HL-60 (cell line): ENCODE results near the gene COG8.
"Not testable (repeated sequence)": the region's sequence is repeated elsewhere in the genome, so short reads cannot be mapped to it uniquely, and the experiment has no call there.

Experiments used
- POLR2AphosphoS5 ChIP-seq: IDR thresholded peaks from 2 replicates; pipeline ENCODE4 v1.6.1; 2012; ENCODE audit warnings: low read depth
- TF ChIP-seq, protein P1 (sequence below): IDR thresholded peaks from one replicate; pipeline ENCODE4 v1.5.1; 2011; ENCODE audit warnings: low read length, control low read depth, inconsistent platforms; ENCODE audit not compliant: insufficient read depth

DNA sequence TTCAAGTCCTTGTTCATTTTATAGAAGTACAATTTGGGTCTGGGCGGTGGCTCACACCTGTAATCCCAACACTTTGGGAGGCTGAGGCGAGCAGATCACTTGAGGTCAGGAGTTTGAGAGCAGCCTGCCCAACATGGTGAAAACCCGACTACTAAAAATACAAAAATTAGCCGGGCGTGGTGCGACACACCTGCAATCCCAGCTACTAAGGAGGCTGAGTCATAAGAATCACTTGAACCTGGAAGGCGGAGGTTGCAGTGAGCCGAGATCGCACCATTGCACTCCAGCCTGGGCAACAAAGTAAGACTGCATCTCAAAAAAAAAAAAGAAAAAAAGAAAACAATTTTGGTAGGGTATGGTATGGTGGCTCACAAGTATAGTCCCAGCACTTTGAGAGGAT, 20.7 kb upstream of the COG8 start:
- TF ChIP-seq, protein P1, sequence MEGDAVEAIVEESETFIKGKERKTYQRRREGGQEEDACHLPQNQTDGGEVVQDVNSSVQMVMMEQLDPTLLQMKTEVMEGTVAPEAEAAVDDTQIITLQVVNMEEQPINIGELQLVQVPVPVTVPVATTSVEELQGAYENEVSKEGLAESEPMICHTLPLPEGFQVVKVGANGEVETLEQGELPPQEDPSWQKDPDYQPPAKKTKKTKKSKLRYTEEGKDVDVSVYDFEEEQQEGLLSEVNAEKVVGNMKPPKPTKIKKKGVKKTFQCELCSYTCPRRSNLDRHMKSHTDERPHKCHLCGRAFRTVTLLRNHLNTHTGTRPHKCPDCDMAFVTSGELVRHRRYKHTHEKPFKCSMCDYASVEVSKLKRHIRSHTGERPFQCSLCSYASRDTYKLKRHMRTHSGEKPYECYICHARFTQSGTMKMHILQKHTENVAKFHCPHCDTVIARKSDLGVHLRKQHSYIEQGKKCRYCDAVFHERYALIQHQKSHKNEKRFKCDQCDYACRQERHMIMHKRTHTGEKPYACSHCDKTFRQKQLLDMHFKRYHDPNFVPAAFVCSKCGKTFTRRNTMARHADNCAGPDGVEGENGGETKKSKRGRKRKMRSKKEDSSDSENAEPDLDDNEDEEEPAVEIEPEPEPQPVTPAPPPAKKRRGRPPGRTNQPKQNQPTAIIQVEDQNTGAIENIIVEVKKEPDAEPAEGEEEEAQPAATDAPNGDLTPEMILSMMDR = not testable (repeated sequence)
- not testable (repeated sequence) for TF ChIP-seq POLR2AphosphoS5
